HG02623 (cell line): ENCODE measurements around the gene SCN9A.
"Not testable (repeated sequence)": the region's sequence is repeated elsewhere in the genome, so short reads cannot be mapped to it uniquely, and the experiment has no call there.

Experiments used
- ATAC-seq: cut with Tn5 transposase; IDR thresholded peaks from one replicate; pipeline ENCODE4 v1.9.1; 2021; ENCODE audit warnings: moderate library complexity; ENCODE audit not compliant: unreplicated experiment

SCN9A gene

GRCh38 chr2:166376488-166376828 is 714 bp upstream of the SCN9A start:
- no peak for ATAC-seq

GRCh38 chr2:166375195-166375735 is 479 bp downstream of the SCN9A start:
- ATAC-seq, result no peak

GRCh38 chr2:166373951-166374350 is 1.8 kb downstream of the SCN9A start:
- no peak for ATAC-seq

GRCh38 chr2:166373539-166373938 is 2.2 kb downstream of the SCN9A start:
- ATAC-seq, result no peak

- ATAC-seq, result no peak
Measured at GRCh38 chr2:166373105-166373504, 2.6 kb downstream of the SCN9A start.

GRCh38 chr2:166372046-166372445 is 3.7 kb downstream of the SCN9A start:
- ATAC-seq, result no peak

GRCh38 chr2:166365803-166366420 is 9.8 kb downstream of the SCN9A start:
- no peak for ATAC-seq

- ATAC-seq, result no peak
Measured at GRCh38 chr2:166365239-166365638, 10.5 kb downstream of the SCN9A start.

- no peak for ATAC-seq
Measured at GRCh38 chr2:166364476-166365161, 11.1 kb downstream of the SCN9A start.

GRCh38 chr2:166361351-166362153 is 14.2 kb downstream of the SCN9A start:
- no peak for ATAC-seq

- no peak for ATAC-seq
Measured at GRCh38 chr2:166360906-166361305, 14.8 kb downstream of the SCN9A start.

GRCh38 chr2:166360426-166360825 is 15.3 kb downstream of the SCN9A start:
- ATAC-seq, result no peak

GRCh38 chr2:166357950-166358321 is 17.8 kb downstream of the SCN9A start:
- not testable (repeated sequence) for ATAC-seq

- ATAC-seq, result no peak
Measured at GRCh38 chr2:166357068-166357949, 18.4 kb downstream of the SCN9A start.

- no peak for ATAC-seq
Measured at GRCh38 chr2:166351319-166351718, 24.4 kb downstream of the SCN9A start.

- no peak for ATAC-seq
Measured at GRCh38 chr2:166350525-166350924, 25.2 kb downstream of the SCN9A start.

GRCh38 chr2:166344286-166345113 is 31.2 kb downstream of the SCN9A start:
- ATAC-seq, result no peak

GRCh38 chr2:166343467-166343866 is 32.3 kb downstream of the SCN9A start:
- no peak for ATAC-seq

GRCh38 chr2:166341426-166341825 is 34.3 kb downstream of the SCN9A start:
- no peak for ATAC-seq

GRCh38 chr2:166338831-166339339 is 36.9 kb downstream of the SCN9A start:
- no peak for ATAC-seq
